ENCODE measurements around the gene ABL1. TPM values are rescaled to one million over a fixed set of nuclear protein-coding genes. Genes with fewer than 3 reads are reported as not detected.

The ABL1 gene
- total and polyA plus RNA-seq, 10 donors = 9.7 to 76.7 (median 42.2) TPM

DNA sequence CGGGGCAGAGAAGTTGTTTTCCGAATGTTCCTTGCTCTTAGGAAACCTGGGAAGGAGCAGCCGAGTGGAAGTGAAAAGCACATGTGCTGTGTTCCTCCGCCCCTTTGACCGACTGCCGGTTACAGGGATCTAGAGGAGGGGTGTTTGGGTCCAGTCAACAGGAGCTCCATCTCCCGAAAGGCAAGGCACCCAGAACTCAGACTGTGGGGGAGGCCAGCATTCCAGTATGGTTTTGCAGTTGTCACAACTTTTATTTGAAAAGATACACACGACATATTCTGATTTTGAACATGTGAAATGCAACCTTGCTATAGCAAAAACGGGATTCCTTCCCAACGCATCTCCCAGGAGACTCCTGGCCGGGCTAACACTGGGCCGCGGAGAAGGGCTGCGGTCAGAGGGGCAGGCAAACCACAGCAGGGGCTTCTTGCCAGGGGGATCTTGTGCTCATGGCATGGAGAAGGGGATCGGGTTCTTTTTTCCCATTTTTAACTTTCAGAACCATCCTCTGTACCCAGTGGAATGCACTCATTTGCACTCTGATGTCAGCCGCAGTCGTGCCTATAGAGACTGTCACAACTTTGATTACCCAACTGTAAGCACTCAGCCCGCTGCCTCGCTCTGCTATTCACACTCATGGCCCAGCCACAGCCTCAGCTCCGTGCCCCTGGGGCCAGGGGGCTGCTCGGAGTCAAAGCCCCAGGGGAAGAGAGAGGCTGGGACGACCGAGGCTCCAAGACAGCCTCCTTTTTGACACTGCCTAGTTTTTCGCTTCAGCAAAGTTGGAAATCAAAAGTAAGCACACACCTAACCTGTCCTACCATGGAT is 57.6 kb downstream of the ABL1 start:
- TF ChIP-seq POLR2A (IDR thresholded peaks at IDR 0.05) (no peak), POLR2AphosphoS5 (IDR thresholded peaks at IDR 0.05) (no peak)
- TF ChIP-seq, protein P1, sequence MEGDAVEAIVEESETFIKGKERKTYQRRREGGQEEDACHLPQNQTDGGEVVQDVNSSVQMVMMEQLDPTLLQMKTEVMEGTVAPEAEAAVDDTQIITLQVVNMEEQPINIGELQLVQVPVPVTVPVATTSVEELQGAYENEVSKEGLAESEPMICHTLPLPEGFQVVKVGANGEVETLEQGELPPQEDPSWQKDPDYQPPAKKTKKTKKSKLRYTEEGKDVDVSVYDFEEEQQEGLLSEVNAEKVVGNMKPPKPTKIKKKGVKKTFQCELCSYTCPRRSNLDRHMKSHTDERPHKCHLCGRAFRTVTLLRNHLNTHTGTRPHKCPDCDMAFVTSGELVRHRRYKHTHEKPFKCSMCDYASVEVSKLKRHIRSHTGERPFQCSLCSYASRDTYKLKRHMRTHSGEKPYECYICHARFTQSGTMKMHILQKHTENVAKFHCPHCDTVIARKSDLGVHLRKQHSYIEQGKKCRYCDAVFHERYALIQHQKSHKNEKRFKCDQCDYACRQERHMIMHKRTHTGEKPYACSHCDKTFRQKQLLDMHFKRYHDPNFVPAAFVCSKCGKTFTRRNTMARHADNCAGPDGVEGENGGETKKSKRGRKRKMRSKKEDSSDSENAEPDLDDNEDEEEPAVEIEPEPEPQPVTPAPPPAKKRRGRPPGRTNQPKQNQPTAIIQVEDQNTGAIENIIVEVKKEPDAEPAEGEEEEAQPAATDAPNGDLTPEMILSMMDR (IDR thresholded peaks at IDR 0.05 in 8 of 11, conservative IDR thresholded peaks at IDR 0.05 in 3 of 11) = no peak
- WGBS, 5 donors = 85 to 94% (median 89%) methylated on average over 22 to 24 of the region's 24 CpGs
- Histone ChIP-seq H3K9me3 (no peaks in the 10 kb centered on the region), H3K4me3 (peak overlapping the region in 1 of 8 donors; percentile 28), H3K27me3 (replicated peaks in 1 of 7) (no peaks in the 10 kb centered on the region), H3K36me3 (peaks cover 0 to 59% (median 23%) of the 10 kb centered on the region in 6 donors), H3K4me1 (peaks cover 0 to 21% (median 10%) of the 10 kb centered on the region in 6 donors), H3K27ac (peak overlapping the region in 4 of 8 donors; percentile 36 to 67 (median 66))
- intact Hi-C loops (cut with DNase I; ENCODE audit: low total_unique reads) = no loop called here
- peak; percentile 49 for DNase-seq

DNA sequence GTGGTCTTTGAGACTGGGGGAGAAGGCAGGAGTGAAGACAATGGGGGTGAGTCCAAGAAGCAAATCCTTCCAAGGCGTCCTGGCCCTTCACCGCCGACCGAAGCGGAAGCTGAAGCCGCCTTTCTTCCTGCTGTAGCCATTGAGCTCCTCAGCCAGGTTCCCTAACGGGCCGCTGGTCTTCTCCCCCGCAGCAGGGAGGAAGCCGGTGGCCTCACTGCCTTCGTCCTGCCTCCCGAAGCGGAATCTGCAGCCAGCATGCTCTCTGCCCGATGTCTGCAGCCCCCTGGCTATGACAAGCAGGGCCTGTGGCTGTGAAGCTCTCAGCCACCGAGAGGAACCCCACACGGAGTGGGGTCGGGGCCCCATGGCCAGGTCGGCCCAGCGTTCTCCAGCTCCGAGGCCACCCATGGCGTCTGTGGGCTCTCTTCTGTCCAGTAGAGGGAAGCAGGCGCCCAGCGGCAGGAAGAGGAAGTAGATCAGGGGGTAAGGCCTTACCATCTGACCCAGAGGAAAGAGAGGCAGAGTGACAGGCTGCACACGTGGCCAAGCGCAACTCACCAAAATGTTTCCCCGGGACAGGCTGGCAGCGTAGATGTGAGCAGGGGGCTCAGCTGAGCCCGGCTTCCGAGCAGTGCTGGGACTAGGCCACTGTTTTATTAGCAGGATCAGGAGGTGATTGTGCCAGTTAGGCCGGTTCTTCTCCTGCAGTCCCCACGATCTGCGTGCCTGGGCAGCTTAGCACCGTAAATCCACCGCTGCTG is 58.5 kb downstream of the ABL1 start:
- Histone ChIP-seq H3K4me3 (peak overlapping the region in 3 of 8 donors; percentile 3 to 28 (median 22)), H3K27me3 (replicated peaks in 1 of 7) (peaks cover 0 to 8% (median 0%) of the 10 kb centered on the region in 7 donors), H3K27ac (peak overlapping the region in 6 of 8 donors; percentile 17 to 67 (median 50)), H3K9me3 (no peaks in the 10 kb centered on the region), H3K36me3 (peaks cover 0 to 50% (median 15%) of the 10 kb centered on the region in 6 donors), H3K4me1 (peaks cover 0 to 21% (median 10%) of the 10 kb centered on the region in 6 donors)
- whole genome bisulfite sequencing, 5 donors = 38 to 57% (median 44%) methylated on average over 22 to 34 of the region's 34 CpGs
- TF ChIP-seq POLR2A (IDR thresholded peaks at IDR 0.05) = no peak
- TF ChIP-seq POLR2AphosphoS5 (IDR thresholded peaks at IDR 0.05) = peak; percentile 65 to 73 (median 67)
- TF ChIP-seq, protein P1 (IDR thresholded peaks at IDR 0.05 in 8 of 11, conservative IDR thresholded peaks at IDR 0.05 in 3 of 11) = peak; percentile 14 to 66 (median 48)
- intact Hi-C loops (cut with DNase I; ENCODE audit: low total_unique reads) = no loop called here
- DNase-seq = peak; percentile 87

DNA sequence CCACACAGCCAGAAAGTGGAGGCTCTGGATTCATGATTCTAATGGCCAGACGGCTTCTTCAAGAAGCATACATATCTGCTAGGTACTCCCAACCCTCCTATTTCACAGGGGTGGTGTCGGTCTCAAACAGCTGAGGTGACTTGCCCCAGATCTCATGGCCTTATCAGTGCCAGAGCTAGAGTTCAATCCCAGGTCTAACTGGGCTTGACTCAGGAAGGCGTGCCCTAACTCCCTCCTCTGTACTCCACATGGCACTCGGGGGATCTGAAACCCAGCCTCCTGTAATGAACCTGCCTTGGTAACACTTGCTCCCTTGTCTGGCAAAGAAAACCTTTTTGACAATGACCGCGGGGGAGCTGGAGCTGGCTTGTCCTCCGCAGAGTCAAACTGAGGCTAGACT is 59.5 kb downstream of the ABL1 start:
- H3K36me3 ChIP-seq = peaks cover 0 to 40% (median 5%) of the 10 kb centered on the region in 6 donors
- TF ChIP-seq, protein P1 (IDR thresholded peaks at IDR 0.05 in 8 of 11, conservative IDR thresholded peaks at IDR 0.05 in 3 of 11) = no peak
- intact Hi-C loops (cut with DNase I; ENCODE audit: low total_unique reads) = no loop called here
- H3K27me3 ChIP-seq (replicated peaks in 1 of 7) = peaks cover 0 to 14% (median 0%) of the 10 kb centered on the region in 7 donors
- H3K4me1 ChIP-seq = peaks cover 0 to 21% (median 10%) of the 10 kb centered on the region in 6 donors
- no peak overlapping the region for H3K27ac ChIP-seq
- no peaks in the 10 kb centered on the region for H3K9me3 ChIP-seq
- DNase-seq = no peak
- WGBS, 5 donors = 82 to 97% (median 92%) methylated on average over 5 to 7 of the region's 7 CpGs
- H3K4me3 ChIP-seq = no peak overlapping the region
